BJ (cell line): Measurements from ENCODE around the gene GDA. TPM values are rescaled to one million over a fixed set of nuclear protein-coding genes. Genes with fewer than 3 reads are reported as not detected.

Source experiments
- CTCF ChIA-PET: fragments of 350-600 bp; formaldehyde crosslinking; extraction: SDS; loops from one replicate; lab custom pipeline; 2021; ENCODE audit warnings: antibody characterized with exemption, inconsistent platforms; lab: Yijun Ruan, JAX
- POLR2A ChIA-PET: fragments of 300-600 bp; sonication (Branson Sonifier 250); formaldehyde crosslinking; extraction: SDS; loops from one replicate; lab custom pipeline; 2021; ENCODE audit warnings: antibody characterized with exemption; lab: Charles Lee
- DNase-seq: peaks from one replicate; pipeline ENCODE4 v3.0.0-alpha.2; 2011; ENCODE audit warnings: low read depth
- H3K27me3 ChIP-seq: 2 replicates; pipeline ENCODE4 v1.6.0; 2011; ENCODE audit warnings: low read length; ENCODE audit not compliant: control insufficient read depth, insufficient read depth
- H3K36me3 ChIP-seq: 2 replicates; pipeline ENCODE4 v1.5.1; 2011; ENCODE audit warnings: low read length; ENCODE audit not compliant: control insufficient read depth, insufficient read depth
- H3K4me3 ChIP-seq: 2 replicates; pipeline ENCODE4 v1.5.1; 2011; ENCODE audit warnings: low read depth, mild to moderate bottlenecking, control low read depth, low read length
- CTCF ChIP-seq: IDR thresholded peaks from 2 replicates; pipeline ENCODE4 v1.5.1; 2011; ENCODE audit warnings: low read depth, mild to moderate bottlenecking, control low read depth, inconsistent platforms, low read length, moderate library complexity; ENCODE audit not compliant: insufficient read depth
- polyA minus RNA-seq: library from RNA; depleted of rRNA, polyadenylated mRNA; stranded (reverse); fragments of >200 nt; gene quantifications from 2 replicates; pipeline ENCODE4 v1.2.3, GENCODE V29; 2011; rRNA and poly(A)+ RNA removed
- polyA plus RNA-seq: library from polyadenylated mRNA; depleted of rRNA; stranded (reverse); fragments of >200 nt; gene quantifications from 2 replicates; pipeline ENCODE4 v1.2.3, GENCODE V29; 2011; rRNA removed

Gene GDA
- polyA plus RNA-seq (not detected in 2 replicates), polyA minus RNA-seq (not detected in 2 replicates)

DNA sequence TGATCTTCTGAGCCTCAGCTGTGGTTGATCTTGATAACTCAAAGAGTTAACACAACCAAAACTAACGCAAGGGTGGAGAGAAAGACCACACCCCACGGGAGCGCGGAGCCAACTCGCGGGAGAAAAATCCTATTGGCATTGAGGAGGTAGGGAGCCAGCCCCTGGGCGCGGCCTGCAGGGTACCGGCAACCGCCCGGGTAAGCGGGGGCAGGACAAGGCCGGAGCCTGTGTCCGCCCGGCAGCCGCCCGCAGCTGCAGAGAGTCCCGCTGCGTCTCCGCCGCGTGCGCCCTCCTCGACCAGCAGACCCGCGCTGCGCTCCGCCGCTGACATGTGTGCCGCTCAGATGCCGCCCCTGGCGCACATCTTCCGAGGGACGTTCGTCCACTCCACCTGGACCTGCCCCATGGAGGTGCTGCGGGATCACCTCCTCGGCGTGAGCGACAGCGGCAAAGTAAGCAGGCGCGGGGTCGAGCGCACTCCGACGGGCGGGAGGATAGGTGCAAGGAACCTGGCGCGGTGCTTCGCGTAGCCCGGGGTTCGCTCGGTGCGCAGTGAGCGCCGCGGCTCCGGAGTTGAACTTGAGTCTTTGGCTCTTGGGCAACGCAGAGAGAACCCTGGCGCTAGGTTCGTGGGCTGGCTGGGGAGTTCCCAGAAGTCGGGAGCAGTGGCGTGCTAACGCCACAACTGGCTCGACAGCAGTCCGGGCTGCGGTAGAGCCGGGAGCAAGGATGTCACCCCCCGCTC is at the start of gene GDA:
Gene GDA (plus strand): TSS at position 210 of the 745 bp plus-strand sequence. CDS start 120 bp downstream, at position 330.
- ChIA-PET POLR2A (no interaction called here), CTCF (interaction anchor here (1.1 to 1.3 kb wide), 2 partner anchors 11 to 20 kb away, joined by 3 read pairs; no protein-coding TSS in a partner anchor)
- DNase-seq: no peak
- Histone ChIP-seq H3K36me3 (no peaks in the 10 kb centered on the region), H3K4me3 (no peak within 1 kb of the TSS), H3K27me3 (peaks cover 13% of the 10 kb centered on the region)
- TF ChIP-seq CTCF: no peak

GRCh38 chr9:72102520-72102919 is 46.7 kb upstream of the GDA start:
- no peak for DNase-seq
- H3K36me3 ChIP-seq: no peaks in the 10 kb centered on the region
- no peak overlapping the region for H3K4me3 ChIP-seq
- TF ChIP-seq CTCF: no peak
- POLR2A ChIA-PET: no interaction called here
- no peaks in the 10 kb centered on the region for H3K27me3 ChIP-seq
- CTCF ChIA-PET: no interaction called here

DNA sequence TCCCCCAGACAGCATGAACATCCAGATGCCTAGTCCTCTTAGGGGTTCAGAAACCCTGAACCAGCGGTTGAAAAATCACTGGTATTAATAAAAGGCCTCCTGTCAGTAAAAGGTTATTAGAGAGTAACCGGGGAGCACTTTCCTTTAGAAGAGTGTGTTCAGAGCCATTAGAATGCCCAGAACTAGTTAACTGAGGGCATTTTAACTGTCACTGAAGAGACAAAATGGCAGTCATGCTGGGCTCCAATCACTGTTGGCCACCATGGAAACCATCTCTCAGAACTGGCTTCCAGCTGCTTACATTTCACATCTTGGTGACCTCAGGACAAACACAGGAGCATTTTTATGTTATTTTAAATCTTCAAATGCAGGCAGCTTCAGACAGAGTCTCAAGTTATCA is 36.2 kb upstream of the GDA start:
- Histone ChIP-seq H3K4me3 (no peak overlapping the region), H3K36me3 (no peaks in the 10 kb centered on the region), H3K27me3 (no peaks in the 10 kb centered on the region)
- DNase-seq: no peak
- ChIA-PET CTCF (no interaction called here), POLR2A (no interaction called here)
- TF ChIP-seq CTCF: no peak

DNA sequence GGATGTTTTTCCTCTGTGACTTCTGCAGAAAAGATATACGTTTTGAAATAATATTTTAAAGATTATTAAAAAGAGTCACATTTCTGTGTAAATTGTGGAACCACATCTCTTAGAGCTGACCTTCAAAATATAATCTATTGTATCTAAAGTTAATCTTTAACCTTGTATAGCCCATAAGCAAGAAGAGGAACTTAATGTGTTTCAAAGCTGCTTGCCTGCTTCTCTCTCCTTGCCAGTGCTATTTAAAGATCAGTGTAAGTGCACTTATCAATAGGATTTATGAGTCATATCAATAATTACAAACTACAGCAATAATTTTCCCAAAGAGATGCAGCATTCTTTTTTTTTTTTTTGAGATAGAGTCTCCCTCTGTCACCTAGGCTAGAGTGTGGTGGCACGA is 29.4 kb upstream of the GDA start:
- CTCF ChIA-PET: interaction anchor here (0.5 kb wide), 1 partner anchor 590 kb away, joined by 3 read pairs; no protein-coding TSS in a partner anchor
- POLR2A ChIA-PET: no interaction called here
- no peaks in the 10 kb centered on the region for H3K36me3 ChIP-seq

More for the DNA sequence above, 29.4 kb upstream of the GDA start:
- no peak for TF ChIP-seq CTCF
- no peak for DNase-seq
- H3K27me3 ChIP-seq: no peaks in the 10 kb centered on the region
- no peak overlapping the region for H3K4me3 ChIP-seq
